Rectal smooth muscle tissue (tissue), 1 donor: ENCODE data around the gene RAB43.

Experiments
- H3K27ac ChIP-seq: one replicate; pipeline ENCODE4 v1.7.0; 2013; ENCODE audit warnings: low read depth, low read length, inconsistent platforms
- H3K27me3 ChIP-seq: one replicate; pipeline ENCODE4 v1.7.0; 2013; ENCODE audit warnings: low read length; ENCODE audit not compliant: control insufficient read depth, insufficient read depth
- H3K36me3 ChIP-seq: one replicate; pipeline ENCODE4 v1.7.0; 2013; ENCODE audit warnings: low read length; ENCODE audit not compliant: control insufficient read depth, insufficient read depth
- H3K4me1 ChIP-seq: one replicate; pipeline ENCODE4 v1.7.0; 2013; ENCODE audit warnings: low read length; ENCODE audit not compliant: control insufficient read depth, insufficient read depth
- H3K4me3 ChIP-seq: one replicate; pipeline ENCODE4 v1.7.0; 2013; ENCODE audit warnings: low read length
- H3K9ac ChIP-seq: one replicate; pipeline ENCODE4 v1.7.0; 2013; ENCODE audit warnings: low read length

RAB43 gene

DNA sequence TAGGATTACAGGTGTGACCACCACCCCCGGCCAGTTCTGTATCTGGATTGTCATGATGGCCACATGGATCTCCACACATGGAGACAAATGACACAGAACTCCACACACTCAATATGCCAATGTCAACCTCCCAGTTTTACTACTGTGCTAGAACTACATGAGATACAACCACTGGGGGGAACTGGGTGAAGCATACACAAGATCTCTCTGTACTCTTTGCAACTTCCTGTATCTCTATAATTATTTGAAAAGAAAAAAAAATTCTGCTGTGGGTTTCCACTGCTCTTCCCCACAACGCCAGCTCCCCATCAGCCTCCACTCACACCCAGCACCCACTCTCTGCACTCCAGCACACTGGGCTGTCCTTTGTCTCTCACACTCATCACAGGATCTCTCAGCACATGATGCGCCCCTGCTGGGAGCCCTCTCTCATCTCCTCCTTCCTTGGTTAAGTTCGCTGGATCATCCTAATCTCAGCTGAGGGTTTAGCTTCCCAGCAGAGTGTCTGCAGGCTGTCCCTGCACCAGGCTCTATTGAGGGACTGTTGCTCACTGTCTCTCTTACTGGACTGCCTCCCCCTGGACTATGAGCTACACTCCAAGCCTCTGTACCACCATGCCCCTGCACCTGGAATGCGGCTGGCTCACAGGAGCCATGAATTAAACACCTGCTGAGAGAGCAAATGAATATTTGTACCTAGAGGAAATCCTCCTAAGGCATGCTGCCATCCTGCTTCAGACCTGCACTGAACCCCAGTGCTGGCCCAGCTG lies 10.7 kb upstream of the RAB43 start:
- no peaks in the 10 kb centered on the region for H3K27me3 ChIP-seq
- peaks cover 40% of the 10 kb centered on the region for H3K36me3 ChIP-seq
- H3K27ac ChIP-seq = no peak overlapping the region
- H3K4me3 ChIP-seq = no peak overlapping the region
- H3K9ac ChIP-seq = no peak overlapping the region
- H3K4me1 ChIP-seq = no peaks in the 10 kb centered on the region

DNA sequence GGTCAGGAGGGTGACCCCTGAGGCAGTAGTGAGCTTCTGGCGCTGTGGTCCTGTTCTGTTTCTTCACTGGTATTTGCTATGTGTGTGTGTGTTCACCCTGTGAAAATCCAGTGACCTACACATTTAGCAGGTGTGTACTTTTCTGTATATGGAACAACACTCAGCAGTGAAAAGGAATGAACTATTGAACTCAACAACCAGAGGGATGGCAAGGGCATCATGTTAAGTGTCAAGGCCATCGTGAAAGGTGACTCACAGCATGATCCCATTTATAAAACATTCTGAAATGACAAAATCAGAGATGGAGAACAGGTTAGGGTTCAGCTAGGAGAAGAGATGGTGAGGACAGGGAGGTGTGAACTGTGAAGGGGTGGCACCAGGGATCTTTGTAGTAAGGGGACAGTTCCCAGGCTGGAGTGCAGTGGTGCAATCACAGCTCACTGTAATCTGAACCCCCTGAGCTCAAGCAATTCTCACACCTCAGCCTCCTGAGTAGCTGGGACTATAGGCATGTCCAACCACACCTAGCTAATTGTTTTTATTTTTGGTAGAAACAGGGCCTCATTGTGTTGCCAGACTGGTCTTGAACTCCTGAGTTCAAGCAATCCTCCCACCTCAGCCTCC lies 10.0 kb upstream of the RAB43 start:
- Histone ChIP-seq H3K4me1 (no peaks in the 10 kb centered on the region), H3K4me3 (no peak overlapping the region), H3K36me3 (peaks cover 40% of the 10 kb centered on the region), H3K9ac (no peak overlapping the region), H3K27me3 (no peaks in the 10 kb centered on the region), H3K27ac (no peak overlapping the region)

DNA sequence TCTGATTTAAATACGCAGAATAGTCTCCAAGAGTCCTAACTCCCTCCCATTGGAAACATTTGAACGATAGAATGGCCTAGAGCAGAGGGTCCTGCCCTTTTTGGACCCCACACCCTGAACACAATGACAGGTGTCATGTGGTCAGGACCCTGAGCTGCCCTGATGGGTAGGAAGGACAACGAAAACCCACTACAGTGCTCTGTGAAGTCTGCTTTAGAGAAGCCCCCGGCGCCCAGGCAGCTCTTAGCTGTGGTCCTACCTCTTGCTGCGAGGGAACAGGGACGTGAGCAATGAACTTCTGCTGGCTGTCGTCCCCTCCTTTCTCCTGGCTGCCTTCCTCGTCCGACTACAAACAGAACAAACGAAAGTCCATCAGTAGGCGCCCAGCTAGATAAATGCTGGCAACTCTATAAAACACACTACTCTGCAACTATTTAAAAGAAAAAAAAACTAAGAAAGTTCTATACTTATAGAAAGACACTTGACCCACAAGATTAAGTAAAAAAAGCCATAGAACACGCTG lies 8.7 kb upstream of the RAB43 start:
- H3K4me3 ChIP-seq = no peak overlapping the region
- no peak overlapping the region for H3K27ac ChIP-seq
- no peaks in the 10 kb centered on the region for H3K27me3 ChIP-seq
- H3K36me3 ChIP-seq = peaks cover 40% of the 10 kb centered on the region
- no peaks in the 10 kb centered on the region for H3K4me1 ChIP-seq
- no peak overlapping the region for H3K9ac ChIP-seq

DNA sequence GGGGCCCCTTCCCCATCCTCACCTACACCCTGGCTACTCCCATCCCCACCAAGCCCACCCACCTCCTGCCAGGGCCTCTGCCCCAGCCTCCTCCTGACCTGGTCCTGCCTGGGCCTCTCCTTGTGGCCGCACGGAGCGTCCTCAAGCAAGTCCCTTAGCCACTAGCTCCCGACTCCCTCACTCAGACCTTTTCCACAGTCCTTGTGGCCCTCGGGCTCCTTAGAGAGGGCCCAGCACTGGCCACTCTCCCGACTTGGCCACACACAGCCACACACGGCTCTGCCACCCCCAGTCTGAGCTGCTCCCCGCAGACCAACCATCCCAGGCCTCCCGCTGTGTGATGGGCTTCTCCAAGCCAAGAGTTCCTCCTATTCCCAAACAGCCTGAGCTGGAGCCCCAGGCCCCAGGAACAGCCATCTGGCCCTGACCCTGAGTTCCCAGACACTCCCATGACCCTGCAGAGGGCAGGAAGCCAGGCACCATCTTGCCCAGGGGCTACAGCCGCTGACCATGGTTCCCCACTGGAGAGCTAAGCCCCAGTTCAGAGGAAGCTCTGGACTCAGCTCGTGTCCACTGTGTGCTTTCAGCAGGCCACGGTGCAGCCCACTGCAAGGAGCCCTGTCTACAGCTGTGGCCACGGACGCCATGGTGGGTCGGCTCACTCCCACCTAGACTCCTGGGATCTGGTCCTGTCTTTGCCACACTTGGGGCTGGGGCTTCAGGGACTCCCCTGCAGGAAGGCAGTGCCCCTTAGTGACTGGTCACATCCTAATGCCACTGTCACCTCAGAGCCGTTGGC lies 7.0 kb upstream of the RAB43 start:
- peaks cover 27% of the 10 kb centered on the region for H3K36me3 ChIP-seq
- no peaks in the 10 kb centered on the region for H3K27me3 ChIP-seq
- no peak overlapping the region for H3K4me3 ChIP-seq
- no peak overlapping the region for H3K9ac ChIP-seq
- H3K4me1 ChIP-seq = no peaks in the 10 kb centered on the region
- no peak overlapping the region for H3K27ac ChIP-seq

DNA sequence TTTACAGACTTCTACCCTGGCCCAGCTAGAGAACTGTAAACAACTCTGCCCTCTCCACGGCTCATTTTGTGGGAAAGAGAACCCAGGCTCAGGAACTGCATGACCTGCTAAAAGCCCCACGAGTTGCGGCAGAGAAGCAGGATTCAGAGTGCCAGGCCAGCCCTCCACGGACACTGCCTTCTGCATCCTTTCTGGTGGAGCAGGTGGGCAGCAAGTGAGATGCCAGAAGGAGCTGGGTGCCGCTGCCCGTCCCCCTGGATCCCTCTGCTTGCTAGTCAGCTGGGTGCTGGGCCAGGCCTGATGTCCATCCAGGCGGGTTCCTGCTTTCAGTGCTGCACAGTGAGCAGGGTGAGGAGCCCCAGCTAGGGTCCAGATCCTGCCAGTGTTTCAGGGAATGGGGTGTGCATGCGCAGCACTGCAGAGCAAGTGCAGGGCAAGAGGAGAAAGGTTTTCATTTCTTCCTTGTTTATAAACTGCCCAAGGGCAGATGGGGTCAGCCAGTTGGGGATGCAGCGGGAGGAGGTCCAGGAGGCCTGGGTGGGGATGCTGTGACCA lies 5.2 kb upstream of the RAB43 start:
- no peaks in the 10 kb centered on the region for H3K4me1 ChIP-seq
- no peak overlapping the region for H3K4me3 ChIP-seq
- H3K27me3 ChIP-seq = no peaks in the 10 kb centered on the region
- H3K27ac ChIP-seq = no peak overlapping the region
- no peak overlapping the region for H3K9ac ChIP-seq
- peaks cover 22% of the 10 kb centered on the region for H3K36me3 ChIP-seq

DNA sequence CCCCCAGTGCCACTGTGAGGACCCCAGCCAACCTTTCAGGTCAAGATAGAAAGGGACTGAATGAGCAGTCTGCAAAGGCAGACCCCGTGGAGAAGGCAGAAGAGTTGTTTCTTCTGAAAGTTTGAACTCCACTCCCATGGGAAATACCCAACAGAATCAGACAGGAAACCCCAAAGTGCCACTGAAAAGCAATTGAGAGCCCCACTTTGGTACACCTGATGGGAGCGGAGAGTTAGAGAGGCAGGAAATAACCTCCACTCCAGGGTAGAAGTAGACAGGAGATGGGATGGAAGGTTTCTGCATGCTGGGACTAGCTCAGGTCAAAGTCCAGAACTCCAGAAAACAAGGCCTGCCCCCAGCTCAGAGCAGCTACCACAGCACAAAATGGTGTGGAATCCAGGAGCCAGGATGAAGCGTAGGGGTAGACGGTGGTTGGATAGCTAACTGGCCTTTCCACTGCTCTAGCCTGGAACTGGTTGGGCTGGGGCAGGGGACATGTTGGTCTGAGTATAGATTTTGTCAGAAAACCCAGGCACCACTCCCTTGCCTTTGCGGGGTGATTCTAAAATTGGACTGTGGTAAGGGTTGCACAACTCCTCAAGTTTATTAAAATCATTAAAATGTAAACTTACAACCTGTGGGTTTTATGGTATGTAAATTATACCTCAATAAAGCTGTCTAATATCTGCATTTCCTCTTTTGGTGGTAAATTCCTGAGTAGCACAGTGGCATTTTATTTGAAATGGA lies 1.9 kb upstream of the RAB43 start:
- H3K27ac ChIP-seq = no peak overlapping the region
- no peak overlapping the region for H3K9ac ChIP-seq
- peaks cover 1% of the 10 kb centered on the region for H3K36me3 ChIP-seq
- no peaks in the 10 kb centered on the region for H3K27me3 ChIP-seq
- H3K4me1 ChIP-seq = peaks cover 12% of the 10 kb centered on the region
- H3K4me3 ChIP-seq = no peak overlapping the region

DNA sequence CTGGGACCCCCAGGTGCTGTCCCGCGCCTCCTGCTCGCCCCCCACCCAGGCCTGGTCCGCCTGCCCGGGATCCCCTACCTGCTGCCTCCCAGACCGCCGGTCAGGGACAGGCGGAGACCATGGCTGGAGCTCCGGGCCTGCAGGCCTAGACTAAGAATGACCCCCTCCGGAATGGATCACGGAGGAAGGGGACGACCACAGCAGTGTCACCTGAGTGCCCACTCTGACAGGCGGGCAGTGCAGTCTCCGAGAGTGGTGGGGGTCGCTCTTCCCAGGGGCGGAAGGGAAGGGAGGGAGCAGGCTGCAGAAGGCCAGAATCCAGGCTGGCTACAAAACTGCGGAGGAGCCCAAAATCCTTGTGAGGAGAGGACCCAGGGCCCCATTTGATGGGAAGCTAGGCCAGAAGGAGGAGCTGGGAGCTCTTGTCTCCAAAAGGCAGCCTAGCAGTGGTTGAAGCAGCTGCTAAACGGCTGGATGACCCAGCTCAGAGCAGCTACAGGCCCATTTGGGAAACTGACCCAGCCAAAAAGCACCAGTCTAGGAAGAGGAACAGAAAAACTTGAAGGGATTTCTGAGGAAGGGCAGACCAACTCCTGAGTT lies 908 bp upstream of the RAB43 start:
- Histone ChIP-seq H3K27ac (peak overlapping the region; percentile 92), H3K9ac (no peak overlapping the region), H3K4me1 (peaks cover 12% of the 10 kb centered on the region), H3K36me3 (peaks cover 3% of the 10 kb centered on the region), H3K27me3 (no peaks in the 10 kb centered on the region), H3K4me3 (no peak overlapping the region)

DNA sequence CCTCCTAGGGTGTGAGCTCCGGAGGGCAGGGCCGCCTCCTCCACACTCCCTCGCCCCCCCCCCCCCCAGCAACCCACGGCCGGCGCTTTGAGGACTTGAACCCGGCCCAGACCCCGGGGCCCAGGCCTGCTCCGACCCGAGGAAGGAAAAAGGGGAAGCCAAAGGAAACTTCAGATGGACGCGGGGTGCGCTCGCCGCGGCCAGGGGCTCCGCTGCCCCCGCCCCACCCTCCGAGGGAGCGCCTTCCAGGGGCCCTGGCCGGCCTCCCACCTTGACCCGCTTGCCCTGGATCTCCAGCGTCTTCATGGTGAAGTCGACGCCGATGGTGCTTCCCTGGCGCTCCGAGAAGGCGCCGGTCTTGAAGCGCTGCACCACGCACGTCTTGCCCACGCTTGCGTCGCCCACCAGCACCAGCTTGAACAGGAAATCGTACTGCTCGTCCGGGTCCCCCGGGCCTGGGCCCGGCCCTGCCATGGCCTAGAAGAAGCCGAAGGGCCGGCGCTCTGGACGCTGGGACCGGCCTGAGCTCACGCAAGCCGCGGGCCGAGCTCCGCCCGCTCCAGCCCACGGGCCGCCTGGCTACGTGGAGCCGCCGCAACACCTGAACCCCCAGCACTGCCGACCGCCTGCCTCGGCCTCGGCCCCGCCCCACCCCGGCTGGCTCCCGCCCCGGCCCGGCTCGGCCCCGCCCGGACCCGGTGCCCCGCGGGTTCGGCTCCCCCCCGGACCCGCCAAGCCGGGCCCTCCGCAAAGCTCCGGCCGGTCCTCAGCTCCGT lies 400 bp downstream of the RAB43 start:
- Histone ChIP-seq H3K27me3 (no peaks in the 10 kb centered on the region), H3K4me1 (peaks cover 12% of the 10 kb centered on the region), H3K4me3 (peak overlapping the region; percentile 82), H3K9ac (peak overlapping the region; percentile 83), H3K27ac (peak overlapping the region; percentile 92), H3K36me3 (peaks cover 3% of the 10 kb centered on the region)

DNA sequence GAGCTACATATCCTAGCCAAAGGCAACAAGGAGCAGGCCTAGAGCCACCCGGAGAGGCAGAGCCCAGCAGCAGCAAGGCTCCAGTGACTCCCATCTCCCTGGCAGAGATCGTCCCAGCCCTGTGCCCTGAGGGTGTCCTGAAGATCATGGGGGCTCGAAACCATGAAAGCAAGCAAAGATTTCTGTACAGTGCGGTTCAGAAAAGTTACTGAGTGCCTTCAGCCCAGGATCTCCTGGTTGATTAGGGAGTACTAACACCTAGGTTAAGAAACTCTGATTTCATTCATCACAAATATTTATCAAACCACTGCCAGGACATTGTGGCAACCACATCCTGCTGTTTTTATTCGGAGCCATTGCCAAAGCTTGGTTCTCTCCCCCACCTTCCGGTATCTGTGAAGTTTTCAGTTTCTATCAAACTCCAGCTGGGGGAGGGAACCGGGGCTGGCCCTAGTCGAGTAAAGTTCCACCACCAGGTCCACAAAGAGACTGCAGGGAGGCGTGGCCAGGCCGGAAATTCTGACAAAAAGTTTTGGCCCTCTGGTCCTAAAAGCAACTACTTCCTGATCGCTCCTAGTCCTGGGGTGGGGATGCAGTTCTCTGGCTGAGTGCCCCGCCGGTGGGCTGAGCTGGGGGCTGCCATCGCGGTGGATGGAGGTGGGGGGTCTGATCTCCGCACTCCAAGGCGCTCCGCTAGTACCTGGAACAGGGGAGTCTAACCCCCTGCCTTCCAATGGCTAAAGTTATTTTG lies 1.2 kb downstream of the RAB43 start:
- peaks cover 12% of the 10 kb centered on the region for H3K4me1 ChIP-seq

DNA sequence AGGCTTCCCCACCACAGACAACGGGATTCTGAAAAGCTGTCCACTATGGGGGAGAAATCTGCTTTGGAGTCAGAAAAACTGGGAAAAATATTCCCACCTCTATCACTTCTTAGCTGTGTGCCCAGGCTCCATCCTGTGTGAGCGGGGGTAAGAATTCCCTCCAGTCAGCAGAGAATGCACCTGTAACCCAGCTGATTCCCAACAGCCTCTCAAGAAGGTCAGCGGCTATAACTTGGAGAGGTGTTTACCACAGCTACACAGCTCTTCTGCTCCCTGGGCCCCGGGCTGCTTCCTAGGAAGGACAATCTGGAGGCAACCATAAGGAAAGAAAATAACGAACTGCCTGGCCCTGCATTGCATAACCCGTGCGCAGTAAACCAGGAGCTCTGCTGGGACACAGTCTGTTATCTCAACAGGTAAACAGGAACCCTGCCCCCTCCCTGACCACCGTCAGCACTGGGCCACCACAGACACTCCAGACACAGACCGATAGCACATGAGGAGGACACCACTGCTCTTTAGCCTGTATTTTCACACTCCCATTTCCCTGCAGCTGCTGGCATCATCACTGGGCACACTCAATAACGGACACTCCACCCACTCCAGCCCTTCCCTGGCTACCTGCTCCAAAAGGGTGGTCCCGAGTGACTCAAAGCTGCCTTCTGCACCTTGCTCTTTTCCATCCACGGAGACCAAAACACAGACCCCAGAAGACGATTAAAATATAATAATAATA lies 2.1 kb downstream of the RAB43 start:
- Histone ChIP-seq H3K27ac (peak overlapping the region; percentile 92), H3K36me3 (peaks cover 3% of the 10 kb centered on the region), H3K27me3 (no peaks in the 10 kb centered on the region), H3K4me1 (peaks cover 12% of the 10 kb centered on the region), H3K4me3 (peak overlapping the region; percentile 82), H3K9ac (no peak overlapping the region)

More for the DNA sequence above, 1.2 kb downstream of the RAB43 start:
- peak overlapping the region; percentile 83 for H3K9ac ChIP-seq
- H3K27me3 ChIP-seq = no peaks in the 10 kb centered on the region
- H3K4me3 ChIP-seq = peak overlapping the region; percentile 82
- peak overlapping the region; percentile 92 for H3K27ac ChIP-seq
- peaks cover 3% of the 10 kb centered on the region for H3K36me3 ChIP-seq
